ENCODE data around the gene EIF2S3. TPM values are rescaled to one million over a fixed set of nuclear protein-coding genes. Genes with fewer than 3 reads are reported as not detected.
A peak's percentile ranks its signal among the peaks of the same experiment; 100 is the strongest.

EIF2S3 gene
- 197 TPM for polyA plus RNA-seq (2013, experiment 1 of 4)
- 205 TPM for polyA plus RNA-seq (2013, experiment 2 of 4)
- polyA plus RNA-seq (2013, experiment 3 of 4) = 119 TPM
- 130 TPM for polyA plus RNA-seq (2013, experiment 4 of 4)

GRCh38 chrX:24054182-24055042, at the start of gene EIF2S3:
TSS of gene EIF2S3 (plus strand) at chrX:24054956. CDS start at chrX:24054969, 13 bp downstream.
- Histone ChIP-seq H3K27ac (ENCODE audit: insufficient read depth, low read depth, low read length, poor library complexity, severe bottlenecking) (peak within 1 kb of the TSS; percentile 99), H3K4me3 (ENCODE audit: insufficient read depth, low read depth, low read length) (peak within 1 kb of the TSS; percentile 20), H3K4me1 (ENCODE audit: control insufficient read depth, insufficient read depth, low read length) (no peaks in the 10 kb centered on the region), H3K36me3 (ENCODE audit: control insufficient read depth, insufficient read depth, low read length) (no peaks in the 10 kb centered on the region), H3K27me3 (ENCODE audit: control insufficient read depth, insufficient read depth, low read length, poor library complexity, severe bottlenecking) (no peaks in the 10 kb centered on the region), H3K9me3 (ENCODE audit: control insufficient read depth, low read length) (no peaks in the 10 kb centered on the region)
- WGBS, 2 experiments = 0% methylated on average over 57 of the region's 57 CpGs

- 88 to 100% methylated on average over 1 of the region's 1 CpG for WGBS, 2 experiments
Measured at GRCh38 chrX:24005028-24005427, 49.7 kb upstream of the EIF2S3 start.

DNA sequence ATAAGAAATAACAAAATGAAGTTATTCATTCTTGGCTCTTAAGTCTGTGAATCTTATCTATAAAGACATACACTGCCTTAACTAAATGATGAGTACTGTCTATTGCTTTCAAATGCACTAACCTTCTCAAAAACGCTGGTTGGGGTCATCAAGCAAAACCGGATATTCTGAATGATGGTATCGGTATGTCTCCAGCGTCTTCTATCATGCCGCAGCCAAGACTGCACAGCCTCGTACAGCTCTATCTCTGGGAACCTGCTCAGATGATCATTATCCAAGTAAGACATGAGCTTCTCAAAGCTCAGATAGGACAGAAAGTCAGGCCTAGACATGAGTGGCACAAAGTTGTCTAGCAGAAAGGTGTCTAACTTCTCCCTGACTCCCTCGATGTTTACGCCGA, 48.9 kb upstream of the EIF2S3 start:
- Histone ChIP-seq H3K27me3 (ENCODE audit: control insufficient read depth, insufficient read depth, low read length, poor library complexity, severe bottlenecking) (no peaks in the 10 kb centered on the region), H3K4me3 (ENCODE audit: insufficient read depth, low read depth, low read length) (no peak overlapping the region), H3K9me3 (ENCODE audit: control insufficient read depth, low read length) (no peaks in the 10 kb centered on the region), H3K4me1 (ENCODE audit: control insufficient read depth, insufficient read depth, low read length) (no peaks in the 10 kb centered on the region), H3K27ac (ENCODE audit: insufficient read depth, low read depth, low read length, poor library complexity, severe bottlenecking) (no peak overlapping the region), H3K36me3 (ENCODE audit: control insufficient read depth, insufficient read depth, low read length) (no peaks in the 10 kb centered on the region)
- WGBS, 2 experiments = 95 to 98% methylated on average over 9 of the region's 9 CpGs

More at GRCh38 chrX:24005028-24005427, 49.7 kb upstream of the EIF2S3 start:
- Histone ChIP-seq H3K27ac (ENCODE audit: insufficient read depth, low read depth, low read length, poor library complexity, severe bottlenecking) (no peak overlapping the region), H3K9me3 (ENCODE audit: control insufficient read depth, low read length) (no peaks in the 10 kb centered on the region), H3K4me3 (ENCODE audit: insufficient read depth, low read depth, low read length) (no peak overlapping the region), H3K36me3 (ENCODE audit: control insufficient read depth, insufficient read depth, low read length) (no peaks in the 10 kb centered on the region), H3K27me3 (ENCODE audit: control insufficient read depth, insufficient read depth, low read length, poor library complexity, severe bottlenecking) (no peaks in the 10 kb centered on the region), H3K4me1 (ENCODE audit: control insufficient read depth, insufficient read depth, low read length) (no peaks in the 10 kb centered on the region)

DNA sequence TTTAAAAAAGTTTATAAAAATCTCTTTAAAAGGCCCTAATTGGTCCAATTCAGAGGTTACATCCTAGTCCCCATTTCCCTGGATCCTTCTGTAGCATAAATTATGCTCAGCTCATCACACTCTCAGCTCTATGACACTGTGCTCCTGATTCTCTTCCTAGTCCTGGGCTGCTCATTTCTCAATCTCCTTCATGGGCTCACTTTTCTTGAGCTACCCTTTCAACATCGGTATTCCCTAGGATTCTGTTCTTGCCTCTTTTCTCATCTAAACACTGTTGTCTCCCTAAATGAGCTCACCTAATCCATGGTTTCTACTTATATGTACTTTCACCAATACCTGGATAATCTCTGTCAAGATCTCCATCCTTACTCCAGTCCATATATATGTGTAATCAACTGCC, 42.5 kb upstream of the EIF2S3 start:
- Histone ChIP-seq H3K27me3 (ENCODE audit: control insufficient read depth, insufficient read depth, low read length, poor library complexity, severe bottlenecking) (no peaks in the 10 kb centered on the region), H3K36me3 (ENCODE audit: control insufficient read depth, insufficient read depth, low read length) (no peaks in the 10 kb centered on the region), H3K9me3 (ENCODE audit: control insufficient read depth, low read length) (no peaks in the 10 kb centered on the region), H3K4me1 (ENCODE audit: control insufficient read depth, insufficient read depth, low read length) (no peaks in the 10 kb centered on the region), H3K27ac (ENCODE audit: insufficient read depth, low read depth, low read length, poor library complexity, severe bottlenecking) (no peak overlapping the region), H3K4me3 (ENCODE audit: insufficient read depth, low read depth, low read length) (no peak overlapping the region)
- WGBS, 2 experiments = 95 to 97% methylated on average over 1 of the region's 1 CpG

GRCh38 chrX:24014388-24015018, 40.3 kb upstream of the EIF2S3 start:
- Histone ChIP-seq H3K36me3 (ENCODE audit: control insufficient read depth, insufficient read depth, low read length) (no peaks in the 10 kb centered on the region), H3K4me1 (ENCODE audit: control insufficient read depth, insufficient read depth, low read length) (no peaks in the 10 kb centered on the region), H3K27me3 (ENCODE audit: control insufficient read depth, insufficient read depth, low read length, poor library complexity, severe bottlenecking) (no peaks in the 10 kb centered on the region), H3K9me3 (ENCODE audit: control insufficient read depth, low read length) (no peaks in the 10 kb centered on the region), H3K27ac (ENCODE audit: insufficient read depth, low read depth, low read length, poor library complexity, severe bottlenecking) (no peak overlapping the region), H3K4me3 (ENCODE audit: insufficient read depth, low read depth, low read length) (no peak overlapping the region)
- 89 to 90% methylated on average over 4 of the region's 5 CpGs for WGBS, 2 experiments

DNA sequence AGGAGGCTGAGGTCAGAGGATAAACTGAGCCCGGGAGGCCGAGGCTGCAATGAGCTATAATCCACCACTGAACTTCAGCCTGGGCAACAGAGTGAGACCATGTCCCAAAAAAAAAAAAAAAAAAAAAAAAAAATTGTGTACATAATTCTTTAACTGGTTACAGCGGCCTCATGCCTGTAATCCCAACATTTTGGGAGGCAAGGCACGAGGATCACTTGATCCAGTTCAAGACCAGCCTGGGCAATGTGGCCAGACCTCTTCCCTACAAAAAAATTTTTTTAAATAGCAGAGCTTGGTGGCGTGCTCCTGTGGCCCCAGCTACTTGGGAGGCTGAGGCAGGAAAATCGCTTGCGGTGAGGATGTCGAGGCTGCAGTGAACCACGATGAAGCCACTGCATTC, 37.1 kb upstream of the EIF2S3 start:
- 95 to 98% methylated on average over 9 of the region's 9 CpGs for WGBS, 2 experiments
- no peaks in the 10 kb centered on the region for H3K36me3 ChIP-seq (ENCODE audit: control insufficient read depth, insufficient read depth, low read length)
- no peaks in the 10 kb centered on the region for H3K27me3 ChIP-seq (ENCODE audit: control insufficient read depth, insufficient read depth, low read length, poor library complexity, severe bottlenecking)
- H3K4me3 ChIP-seq (ENCODE audit: insufficient read depth, low read depth, low read length) = no peak overlapping the region
- no peaks in the 10 kb centered on the region for H3K9me3 ChIP-seq (ENCODE audit: control insufficient read depth, low read length)
- no peak overlapping the region for H3K27ac ChIP-seq (ENCODE audit: insufficient read depth, low read depth, low read length, poor library complexity, severe bottlenecking)
- no peaks in the 10 kb centered on the region for H3K4me1 ChIP-seq (ENCODE audit: control insufficient read depth, insufficient read depth, low read length)

DNA sequence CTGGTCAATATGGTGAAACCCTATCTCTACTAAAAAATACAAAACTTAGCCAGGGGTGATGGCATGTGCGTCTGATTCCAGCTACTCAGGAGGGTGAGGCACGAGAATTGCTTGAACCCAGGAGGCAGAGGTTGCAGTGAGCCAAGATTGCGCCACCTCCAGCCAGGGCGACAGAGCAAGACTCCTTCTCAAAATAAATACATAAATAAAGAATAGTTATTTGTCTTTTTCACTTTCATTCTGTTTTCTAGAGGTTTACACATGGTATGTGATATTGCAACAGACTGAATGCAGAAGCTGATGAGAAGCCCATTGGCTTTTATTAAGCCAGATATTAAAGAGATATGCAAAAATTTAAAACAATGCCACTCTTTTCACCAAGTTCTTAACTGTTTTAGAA, 35.9 kb upstream of the EIF2S3 start:
- 97% methylated on average over 2 to 3 of the region's 4 CpGs for WGBS, 2 experiments
- Histone ChIP-seq H3K27ac (ENCODE audit: insufficient read depth, low read depth, low read length, poor library complexity, severe bottlenecking) (no peak overlapping the region), H3K27me3 (ENCODE audit: control insufficient read depth, insufficient read depth, low read length, poor library complexity, severe bottlenecking) (no peaks in the 10 kb centered on the region), H3K4me1 (ENCODE audit: control insufficient read depth, insufficient read depth, low read length) (no peaks in the 10 kb centered on the region), H3K4me3 (ENCODE audit: insufficient read depth, low read depth, low read length) (no peak overlapping the region), H3K9me3 (ENCODE audit: control insufficient read depth, low read length) (no peaks in the 10 kb centered on the region), H3K36me3 (ENCODE audit: control insufficient read depth, insufficient read depth, low read length) (no peaks in the 10 kb centered on the region)

GRCh38 chrX:24019448-24019847, 35.3 kb upstream of the EIF2S3 start:
- 93 to 95% methylated on average over 4 to 5 of the region's 7 CpGs for WGBS, 2 experiments
- no peak overlapping the region for H3K27ac ChIP-seq (ENCODE audit: insufficient read depth, low read depth, low read length, poor library complexity, severe bottlenecking)

DNA sequence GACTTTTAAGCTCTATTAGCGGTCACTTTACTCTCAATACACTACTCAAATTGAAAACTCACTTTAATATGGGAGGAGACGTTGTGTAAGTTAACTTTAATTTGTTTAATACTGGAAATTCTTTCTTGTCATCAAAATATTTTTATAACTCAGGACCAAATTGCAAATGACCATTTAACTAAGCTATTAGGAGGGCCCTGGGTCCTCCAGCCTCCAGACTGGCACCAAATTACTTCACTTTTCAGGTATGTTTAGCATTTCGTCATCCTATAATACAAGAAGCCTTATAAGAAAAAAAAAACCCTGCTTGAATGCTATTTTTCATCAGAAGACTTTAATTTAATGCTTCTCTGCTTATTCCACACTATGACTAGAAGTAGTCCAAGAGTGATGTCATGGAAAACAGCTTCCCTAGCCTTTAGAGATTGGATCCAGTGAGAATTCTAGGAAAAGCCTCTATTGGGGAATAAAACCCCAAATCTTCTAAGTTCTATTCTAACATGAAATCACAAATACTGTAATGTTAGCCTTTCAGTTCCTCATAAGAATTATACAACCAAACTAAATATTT, 34.4 kb upstream of the EIF2S3 start:
- Histone ChIP-seq H3K27me3 (ENCODE audit: control insufficient read depth, insufficient read depth, low read length, poor library complexity, severe bottlenecking) (no peaks in the 10 kb centered on the region), H3K9me3 (ENCODE audit: control insufficient read depth, low read length) (no peaks in the 10 kb centered on the region), H3K4me1 (ENCODE audit: control insufficient read depth, insufficient read depth, low read length) (no peaks in the 10 kb centered on the region), H3K36me3 (ENCODE audit: control insufficient read depth, insufficient read depth, low read length) (no peaks in the 10 kb centered on the region), H3K4me3 (ENCODE audit: insufficient read depth, low read depth, low read length) (no peak overlapping the region), H3K27ac (ENCODE audit: insufficient read depth, low read depth, low read length, poor library complexity, severe bottlenecking) (no peak overlapping the region)
- WGBS, 2 experiments = 100% methylated on average over 1 of the region's 3 CpGs

More at GRCh38 chrX:24019448-24019847, 35.3 kb upstream of the EIF2S3 start:
- Histone ChIP-seq H3K27me3 (ENCODE audit: control insufficient read depth, insufficient read depth, low read length, poor library complexity, severe bottlenecking) (no peaks in the 10 kb centered on the region), H3K4me3 (ENCODE audit: insufficient read depth, low read depth, low read length) (no peak overlapping the region), H3K36me3 (ENCODE audit: control insufficient read depth, insufficient read depth, low read length) (no peaks in the 10 kb centered on the region), H3K9me3 (ENCODE audit: control insufficient read depth, low read length) (no peaks in the 10 kb centered on the region), H3K4me1 (ENCODE audit: control insufficient read depth, insufficient read depth, low read length) (no peaks in the 10 kb centered on the region)

GRCh38 chrX:24023544-24023943, 31.2 kb upstream of the EIF2S3 start:
- Histone ChIP-seq H3K27me3 (ENCODE audit: control insufficient read depth, insufficient read depth, low read length, poor library complexity, severe bottlenecking) (no peaks in the 10 kb centered on the region), H3K36me3 (ENCODE audit: control insufficient read depth, insufficient read depth, low read length) (no peaks in the 10 kb centered on the region), H3K9me3 (ENCODE audit: control insufficient read depth, low read length) (no peaks in the 10 kb centered on the region), H3K4me1 (ENCODE audit: control insufficient read depth, insufficient read depth, low read length) (no peaks in the 10 kb centered on the region), H3K4me3 (ENCODE audit: insufficient read depth, low read depth, low read length) (peak overlapping the region; percentile 58), H3K27ac (ENCODE audit: insufficient read depth, low read depth, low read length, poor library complexity, severe bottlenecking) (no peak overlapping the region)
- no CpG with 5 or more reads among the region's 1 CpG for WGBS, 2 experiments

All from ectodermal cell (in vitro differentiated cells).